PC-9 (cell line): ENCODE data around the gene KRT80.

Experiments used
- CTCF ChIP-seq: fragments of 200-600 bp; sonication (generic); conservative IDR thresholded peaks from 2 replicates; pipeline ENCODE4 v1.6.1; 2017; ENCODE audit warnings: mixed run types, antibody characterized with exemption, mild to moderate bottlenecking, moderate library complexity
- EZH2 ChIP-seq: fragments of 200-600 bp; sonication (generic); IDR thresholded peaks from 2 replicates; pipeline ENCODE4 v1.8.0; 2017; ENCODE audit warnings: antibody characterized with exemption, low read depth

- TF ChIP-seq EZH2, result no peak
- no peak for TF ChIP-seq CTCF
Measured at GRCh38 chr12:52233462-52234207, 41.8 kb upstream of the KRT80 start.
